HG03280 (cell line): ENCODE results near the gene ZNF236.

Source experiments
- ATAC-seq: cut with Tn5 transposase; IDR thresholded peaks from one replicate; pipeline ENCODE4 v1.9.1; 2021; ENCODE audit warnings: mild to moderate bottlenecking, moderate library complexity; ENCODE audit not compliant: unreplicated experiment

The ZNF236 gene

DNA sequence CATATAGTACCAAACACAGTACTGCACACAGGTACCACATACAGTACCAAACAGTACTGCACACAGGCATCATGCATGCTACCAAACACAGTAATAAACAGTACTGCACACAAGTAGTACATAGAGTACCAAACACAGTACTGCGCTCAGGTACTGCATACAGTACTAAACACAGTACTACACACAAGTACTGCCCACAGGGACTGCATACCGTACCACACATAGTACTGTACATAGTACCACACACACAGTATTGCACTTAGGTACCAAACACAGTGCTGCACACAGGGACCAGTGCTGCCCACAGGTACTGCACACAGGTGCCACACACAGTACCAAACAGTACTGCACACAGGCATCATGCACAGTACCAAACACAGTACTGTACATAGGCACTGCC, 74.9 kb downstream of the ZNF236 start:
- ATAC-seq, result no peak

DNA sequence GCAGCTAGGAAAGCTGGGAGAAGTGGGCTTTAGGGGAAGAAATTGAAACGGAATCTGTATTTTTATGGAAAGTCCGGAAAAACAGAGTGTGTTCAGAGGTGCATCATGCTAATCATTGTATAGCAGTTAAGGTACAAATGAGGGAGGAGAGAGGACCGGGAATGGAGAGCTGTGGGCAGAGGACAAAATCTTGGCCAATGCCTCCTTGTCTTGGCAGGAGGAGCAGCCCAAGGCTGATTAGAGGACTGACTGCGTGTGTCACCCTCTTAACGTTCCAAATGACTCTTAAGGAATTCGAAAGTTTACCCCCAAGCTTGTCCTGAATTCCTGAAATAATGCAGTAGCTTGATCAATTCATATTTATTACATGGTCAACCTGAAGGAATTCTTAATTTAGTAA, 81.0 kb downstream of the ZNF236 start:
- ATAC-seq, result no peak

DNA sequence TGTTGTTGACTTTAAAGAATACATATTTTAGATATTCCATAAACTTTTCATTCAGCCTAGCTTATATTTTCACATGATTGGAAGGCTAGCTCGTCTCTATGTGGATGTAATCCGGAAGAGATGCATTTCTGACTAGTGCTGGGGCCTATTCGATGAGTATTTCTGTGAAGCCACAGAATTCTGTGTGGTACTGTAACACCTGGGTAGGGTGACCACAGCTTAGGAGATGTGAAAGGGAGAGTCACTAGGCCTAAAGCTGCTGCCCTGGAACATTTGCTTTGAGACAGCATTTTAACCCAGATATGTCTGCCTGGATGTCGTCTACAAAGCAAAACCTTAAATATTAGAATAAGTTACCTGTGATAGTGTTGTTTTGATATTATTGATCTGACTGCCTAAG, 83.5 kb downstream of the ZNF236 start:
- ATAC-seq, result no peak

DNA sequence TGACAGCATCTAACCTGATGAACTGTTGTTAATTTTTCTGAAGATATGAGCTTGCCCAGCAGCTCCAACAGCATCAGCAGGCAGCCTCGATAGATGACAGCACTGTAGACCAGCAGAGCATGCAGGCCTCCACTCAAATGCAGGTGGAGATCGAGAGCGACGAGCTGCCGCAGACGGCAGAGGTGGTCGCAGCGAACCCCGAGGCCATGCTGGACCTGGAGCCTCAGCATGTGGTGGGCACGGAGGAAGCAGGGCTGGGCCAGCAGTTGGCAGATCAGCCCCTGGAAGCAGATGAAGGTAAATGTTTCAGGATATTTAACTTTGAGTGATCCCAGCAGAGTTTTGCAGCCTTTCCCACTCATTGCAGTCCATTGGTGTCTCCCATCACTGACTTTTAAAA, 85.9 kb downstream of the ZNF236 start:
- ATAC-seq, result no peak

DNA sequence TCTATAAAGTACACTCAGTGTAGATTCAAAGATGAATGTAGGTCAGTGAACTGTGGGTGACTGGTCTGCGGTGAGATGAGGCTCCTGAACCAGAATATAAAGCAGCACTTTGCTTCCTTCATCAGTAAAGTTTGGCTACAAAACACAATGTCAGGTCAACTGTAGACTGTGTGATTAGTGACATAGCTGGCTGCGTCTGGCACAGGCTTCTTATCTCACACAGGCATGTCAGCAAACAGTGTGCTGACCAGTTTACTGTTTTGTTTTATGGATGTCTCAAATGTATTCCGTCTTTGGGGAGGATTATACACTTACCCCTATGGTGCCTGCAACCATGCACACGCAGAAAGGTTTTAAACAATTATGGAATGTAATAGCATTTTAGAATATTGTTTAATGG, 87.1 kb downstream of the ZNF236 start:
- no peak for ATAC-seq

DNA sequence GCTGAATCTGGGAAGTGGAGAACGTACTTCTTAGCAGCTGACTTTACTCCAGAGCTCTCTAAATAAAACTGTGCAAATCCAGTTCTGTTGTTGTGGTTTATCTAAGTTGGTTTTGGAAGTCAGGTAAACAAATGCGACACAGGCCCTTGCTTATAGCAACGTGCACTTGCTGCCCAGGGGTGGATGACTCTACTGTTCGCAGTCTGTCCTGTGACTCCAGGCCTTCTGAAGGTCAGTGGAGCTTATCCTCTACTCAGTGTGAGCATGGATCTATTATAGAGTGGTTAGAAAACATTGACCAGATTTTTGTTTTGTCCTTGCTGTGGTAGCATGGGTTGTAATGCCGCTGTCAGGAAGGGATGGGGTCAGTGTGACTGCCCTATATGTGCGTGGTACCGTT, 89.1 kb downstream of the ZNF236 start:
- no peak for ATAC-seq

DNA sequence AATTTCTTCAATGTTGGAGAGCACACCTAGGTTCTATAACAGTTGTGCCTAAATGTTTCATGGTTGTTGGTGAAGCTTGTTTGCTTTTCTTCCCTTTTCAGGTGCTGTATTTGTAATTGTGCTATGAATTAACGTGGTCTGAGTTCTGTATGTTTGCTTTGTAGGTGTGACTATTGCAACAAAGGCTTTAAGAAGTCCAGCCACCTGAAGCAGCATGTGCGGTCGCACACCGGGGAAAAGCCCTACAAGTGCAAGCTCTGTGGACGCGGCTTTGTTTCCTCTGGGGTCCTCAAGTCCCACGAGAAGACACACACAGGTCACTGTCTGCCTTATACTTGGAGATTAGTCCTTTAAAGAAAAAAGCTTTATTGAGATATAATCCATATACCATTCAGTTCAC, 91.2 kb downstream of the ZNF236 start:
- no peak for ATAC-seq

DNA sequence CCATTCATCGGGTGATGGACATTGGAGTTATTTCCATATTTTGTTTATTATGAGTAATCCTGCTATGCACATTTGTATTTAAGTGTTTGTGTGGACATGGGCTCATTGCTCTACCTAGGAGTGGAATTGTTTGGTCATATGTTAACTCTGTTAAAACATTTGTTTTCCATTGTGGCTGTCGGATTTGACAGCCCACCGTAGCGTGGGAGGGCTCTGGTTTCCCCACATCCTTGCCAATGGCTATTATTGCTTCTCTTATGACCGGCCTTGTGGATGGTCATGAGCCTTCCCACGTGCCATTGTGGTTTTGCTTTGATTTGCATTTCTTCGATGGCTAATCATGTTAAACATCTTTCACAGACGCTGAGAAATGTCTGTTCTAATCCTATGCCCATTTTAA, 92.0 kb downstream of the ZNF236 start:
- no peak for ATAC-seq

DNA sequence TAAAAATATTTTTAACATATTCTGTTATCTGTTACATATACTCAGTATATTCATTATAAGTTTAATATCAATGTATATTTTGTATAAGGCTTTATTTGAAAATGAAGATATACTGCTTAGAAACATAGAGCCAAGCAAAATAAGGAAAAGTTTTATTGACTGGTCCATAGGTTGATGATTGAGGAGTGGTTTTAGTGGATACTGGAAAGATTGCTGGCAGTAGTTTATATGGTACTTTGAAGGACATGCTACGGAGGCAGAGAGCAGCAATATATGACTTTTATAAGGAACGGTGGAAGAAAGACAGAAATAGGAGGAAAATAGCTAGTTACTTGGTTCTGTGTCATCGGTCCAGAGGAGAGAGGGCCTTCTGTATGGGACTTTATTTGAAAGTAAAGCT, 92.4 kb downstream of the ZNF236 start:
- no peak for ATAC-seq

DNA sequence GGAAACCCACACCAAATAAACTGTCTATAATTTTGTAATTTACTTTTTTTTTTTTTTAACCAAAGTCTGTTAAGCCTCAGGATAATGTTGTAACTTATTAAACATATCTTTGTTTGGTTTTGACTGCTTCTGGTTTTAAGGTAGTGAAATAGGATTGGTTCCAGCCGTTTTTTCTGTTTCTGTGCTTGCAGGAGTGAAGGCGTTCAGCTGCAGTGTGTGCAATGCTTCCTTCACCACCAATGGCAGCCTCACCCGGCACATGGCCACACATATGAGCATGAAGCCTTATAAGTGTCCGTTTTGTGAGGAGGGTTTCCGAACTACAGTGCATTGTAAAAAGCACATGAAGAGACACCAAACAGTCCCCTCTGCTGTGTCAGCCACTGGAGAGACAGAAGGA, 93.1 kb downstream of the ZNF236 start:
- ATAC-seq, result no peak

DNA sequence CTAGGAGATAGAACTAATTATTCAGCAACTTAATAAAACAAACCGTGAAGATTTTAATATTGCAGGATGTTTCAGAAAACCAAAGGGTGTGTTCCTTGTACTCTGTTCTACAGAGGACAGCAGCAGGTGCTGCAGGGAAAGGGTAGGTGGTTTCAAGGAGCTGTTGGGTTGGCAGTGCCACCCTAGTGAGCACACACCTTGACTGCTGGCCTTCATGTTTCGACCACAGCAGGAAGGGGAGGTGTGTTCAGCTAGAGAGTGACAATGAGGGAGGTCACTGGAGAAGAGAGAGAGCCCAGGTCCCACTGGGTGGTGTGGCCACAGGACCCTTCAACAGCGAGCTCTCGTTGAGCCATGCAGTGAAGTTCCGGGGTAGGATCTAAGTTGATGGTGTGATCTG, 98.6 kb downstream of the ZNF236 start:
- no peak for ATAC-seq

DNA sequence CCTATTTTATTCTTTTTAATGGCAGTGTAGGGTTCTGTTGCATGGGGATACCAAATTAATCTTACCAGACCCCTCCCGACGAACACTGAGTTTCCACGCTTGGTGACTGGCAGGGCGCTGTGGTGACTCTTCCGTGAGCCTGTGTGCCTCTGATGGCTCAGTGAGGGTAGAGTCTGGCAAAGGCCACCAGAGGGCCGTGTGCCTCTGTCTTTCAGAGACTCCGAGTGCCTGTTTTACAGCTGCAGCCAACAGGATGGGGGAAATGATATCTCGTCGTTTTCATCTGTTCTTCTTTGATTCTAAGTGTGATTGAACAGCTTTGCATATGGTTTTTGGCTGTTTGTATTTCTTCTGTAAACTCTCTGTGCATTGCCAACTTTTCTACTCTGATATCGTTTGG, 99.8 kb downstream of the ZNF236 start:
- ATAC-seq, result peak; percentile 99

DNA sequence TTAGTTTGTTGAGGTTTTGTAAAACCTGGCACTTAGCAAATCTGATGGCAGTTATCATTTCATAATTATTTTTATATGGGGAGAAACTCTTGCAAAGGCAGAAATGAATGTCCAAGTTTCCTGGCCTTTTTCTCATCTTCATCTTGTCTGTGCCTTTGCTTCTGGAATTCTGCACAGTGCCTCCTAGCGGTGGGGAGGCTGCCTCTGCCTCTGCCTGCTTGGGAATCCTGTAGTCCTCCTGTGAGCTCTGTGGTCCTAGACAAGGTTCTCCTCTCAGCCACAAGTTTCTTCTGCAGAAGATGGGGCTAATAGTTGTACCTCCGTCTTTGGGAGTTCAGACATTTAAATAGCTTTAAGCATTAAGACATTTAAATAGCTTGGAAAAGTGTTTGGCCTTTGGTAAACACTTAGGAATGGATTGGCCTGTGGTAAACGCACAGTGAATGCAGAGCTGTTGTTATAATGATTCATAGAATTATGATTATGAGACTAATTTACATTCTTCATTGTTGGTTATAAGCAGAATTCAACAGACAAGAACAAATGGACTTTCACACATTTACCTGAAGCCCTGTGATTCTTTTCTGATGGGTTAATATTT, 101.2 kb downstream of the ZNF236 start:
- ATAC-seq, result no peak

DNA sequence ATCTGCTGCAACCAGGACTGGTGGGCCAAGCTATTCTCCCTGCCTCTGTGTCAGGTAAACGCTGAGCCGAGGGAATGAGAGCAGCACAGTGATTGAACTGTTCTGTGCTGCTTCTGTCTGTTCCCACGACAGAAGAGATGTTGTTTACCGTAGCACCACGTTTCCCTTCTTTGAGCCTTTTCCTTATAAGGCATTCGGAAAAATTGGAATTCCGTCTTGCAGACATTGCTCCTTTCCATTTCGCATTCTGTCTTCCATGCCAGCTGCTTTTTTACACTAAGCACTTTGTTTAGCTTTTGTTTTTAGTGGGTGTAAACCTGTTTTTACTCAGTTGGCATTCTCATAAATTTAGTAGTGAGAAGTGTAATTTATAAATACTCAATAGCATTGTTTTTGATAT, 103.1 kb downstream of the ZNF236 start:
- ATAC-seq, result no peak

DNA sequence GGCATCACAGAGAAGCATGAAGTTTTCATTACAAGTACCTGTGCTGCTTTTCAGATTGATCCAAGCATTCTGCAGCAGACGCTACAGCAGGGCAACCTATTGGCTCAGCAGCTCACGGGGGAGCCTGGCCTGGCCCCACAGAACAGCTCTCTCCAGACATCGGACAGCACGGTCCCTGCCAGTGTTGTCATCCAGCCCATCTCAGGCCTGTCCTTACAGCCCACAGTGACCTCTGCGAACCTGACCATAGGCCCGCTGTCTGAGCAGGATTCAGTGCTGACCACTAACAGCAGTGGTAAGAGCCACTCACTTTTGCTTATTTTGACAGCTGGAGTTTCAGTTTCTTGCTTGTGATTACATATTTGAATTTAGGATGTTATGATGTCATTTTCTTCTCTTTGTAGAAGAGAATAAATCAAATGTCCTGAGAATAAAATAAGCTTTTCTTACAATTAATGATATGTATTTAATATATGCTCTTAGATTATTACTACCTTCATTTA, 104.9 kb downstream of the ZNF236 start:
- no peak for ATAC-seq

DNA sequence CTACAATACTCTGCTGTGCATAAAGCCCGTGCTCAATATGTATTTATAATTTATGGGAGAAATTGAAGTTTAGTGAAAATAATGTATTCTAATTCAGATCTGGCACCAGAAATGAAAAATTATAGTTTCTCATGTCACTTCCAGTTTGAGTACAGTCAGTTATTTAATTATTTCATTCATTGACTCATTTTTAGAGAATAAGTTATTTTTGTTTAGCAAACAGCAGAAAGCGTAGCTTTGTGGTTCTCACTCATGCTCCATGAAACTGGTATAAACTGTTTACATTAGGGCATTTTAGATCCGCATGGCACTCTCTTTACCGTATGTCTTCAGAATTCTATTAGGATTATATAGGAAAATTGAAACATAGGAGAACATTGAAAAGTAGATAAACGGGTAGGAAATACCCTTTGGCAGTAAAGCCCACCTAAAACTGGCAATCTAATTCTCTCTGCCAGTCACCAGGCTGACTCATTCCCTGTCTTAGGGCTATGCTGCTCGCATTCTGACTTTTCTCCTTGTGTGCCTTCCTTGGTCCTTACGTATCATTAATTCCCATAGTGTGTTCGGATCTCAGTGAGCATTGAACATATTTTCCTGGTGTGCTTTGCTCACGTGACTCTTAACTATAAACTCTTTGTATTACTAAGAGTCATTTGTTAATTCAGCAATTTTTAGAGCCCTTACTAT, 106.0 kb downstream of the ZNF236 start:
- ATAC-seq, result no peak

DNA sequence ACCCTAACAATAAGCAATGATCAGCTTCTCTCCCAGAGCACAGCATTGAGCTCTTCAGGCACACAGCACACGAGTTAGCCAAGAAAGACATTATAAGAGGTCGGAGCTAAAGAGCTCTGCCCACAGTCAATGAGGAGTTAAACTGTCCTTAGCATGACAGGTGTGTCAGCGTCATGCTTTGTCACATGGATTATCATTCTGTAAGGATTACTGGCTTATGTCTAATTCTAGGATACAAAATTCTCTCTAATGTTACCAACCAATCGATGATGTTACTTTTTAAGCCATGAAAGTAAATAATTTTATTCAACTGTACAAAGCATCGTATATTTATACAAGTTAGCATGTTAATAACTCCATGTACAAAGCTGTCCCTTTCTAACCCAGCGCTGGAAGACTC, 108.8 kb downstream of the ZNF236 start:
- ATAC-seq, result no peak

DNA sequence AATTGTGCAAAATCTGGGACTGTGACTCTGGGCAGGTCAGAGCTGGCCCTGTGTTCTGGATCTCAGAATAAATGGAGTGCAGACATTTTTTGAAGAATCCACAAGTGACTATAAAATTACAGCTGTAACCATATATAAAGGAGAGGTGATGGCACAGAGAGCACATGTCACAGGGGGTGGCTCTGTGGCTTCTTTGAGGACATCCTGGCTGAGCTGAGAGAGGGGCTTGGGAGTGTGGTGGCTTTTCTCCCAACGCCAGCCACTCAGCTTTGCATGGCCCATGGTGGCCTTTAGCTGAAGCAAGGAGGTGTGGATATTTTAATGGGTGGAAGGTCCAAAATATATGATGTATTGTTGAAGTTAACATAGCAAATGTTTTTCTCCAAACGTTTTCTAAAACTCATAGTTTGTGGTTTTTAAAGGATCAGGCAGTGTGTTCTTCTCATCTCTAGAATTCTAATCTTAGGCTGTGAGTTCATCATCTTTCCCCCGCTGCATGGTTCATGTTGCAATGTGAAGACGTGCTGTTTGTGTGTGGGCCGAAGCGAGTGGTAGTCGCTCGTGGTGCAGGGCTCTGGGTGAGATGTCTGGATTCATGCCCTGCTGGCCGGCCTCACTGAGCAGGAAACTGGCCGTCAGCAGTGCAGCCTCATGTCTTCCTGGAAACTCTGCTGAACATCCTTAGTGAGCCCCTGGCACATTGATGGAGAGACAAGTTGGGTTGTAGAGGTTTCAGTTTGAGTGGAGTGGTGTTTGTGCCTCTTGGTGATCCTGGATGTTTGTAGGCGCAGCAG, 109.9 kb downstream of the ZNF236 start:
- ATAC-seq, result no peak

DNA sequence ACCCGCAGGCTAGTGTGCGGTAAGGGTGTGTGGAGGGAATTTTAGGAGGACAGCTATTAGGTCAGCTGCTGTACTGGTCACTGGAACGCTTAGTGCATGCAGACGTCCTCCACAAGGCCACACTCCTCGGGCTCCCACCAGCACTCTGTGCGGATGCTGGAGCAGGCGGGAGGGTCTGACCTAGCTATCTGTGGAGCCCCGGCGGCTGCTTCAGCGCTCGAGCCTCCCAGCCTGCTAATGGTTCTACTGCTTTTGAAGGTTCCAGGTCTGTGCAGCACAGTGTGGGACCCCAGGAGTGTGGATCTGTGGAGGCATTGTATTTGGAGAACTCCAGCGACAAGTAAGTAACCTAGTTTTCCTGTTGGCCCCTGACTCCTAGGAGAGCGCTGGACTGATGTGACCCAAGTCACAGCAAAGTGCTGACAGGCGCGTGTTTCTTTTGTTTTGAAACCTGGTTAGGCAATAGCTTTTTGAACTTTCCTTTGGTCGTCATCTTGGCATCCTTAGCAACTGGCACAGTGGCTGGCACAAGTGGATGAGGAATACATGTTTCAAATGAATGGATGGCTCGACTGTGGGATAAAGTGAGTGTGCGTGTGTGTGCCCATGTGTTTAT, 113.5 kb downstream of the ZNF236 start:
- no peak for ATAC-seq

DNA sequence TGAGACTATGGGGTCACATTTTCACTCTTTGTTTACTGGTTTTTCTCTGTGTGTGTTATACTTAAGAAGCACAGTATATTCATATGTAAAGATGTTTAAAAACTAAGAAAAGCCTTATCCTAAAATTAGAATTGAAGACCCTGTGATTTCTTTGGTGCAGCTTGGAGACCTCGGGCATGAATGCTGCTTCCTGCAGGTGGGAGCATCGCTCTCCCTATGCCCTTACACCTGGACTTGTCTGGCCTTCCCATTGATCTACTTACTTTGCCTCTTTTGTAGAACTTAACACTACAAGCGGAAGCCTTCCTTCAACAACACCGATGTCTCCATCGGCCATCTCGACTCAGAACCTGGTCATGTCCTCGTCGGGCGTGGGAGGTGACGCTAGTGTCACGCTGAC, 114.5 kb downstream of the ZNF236 start:
- ATAC-seq, result no peak

DNA sequence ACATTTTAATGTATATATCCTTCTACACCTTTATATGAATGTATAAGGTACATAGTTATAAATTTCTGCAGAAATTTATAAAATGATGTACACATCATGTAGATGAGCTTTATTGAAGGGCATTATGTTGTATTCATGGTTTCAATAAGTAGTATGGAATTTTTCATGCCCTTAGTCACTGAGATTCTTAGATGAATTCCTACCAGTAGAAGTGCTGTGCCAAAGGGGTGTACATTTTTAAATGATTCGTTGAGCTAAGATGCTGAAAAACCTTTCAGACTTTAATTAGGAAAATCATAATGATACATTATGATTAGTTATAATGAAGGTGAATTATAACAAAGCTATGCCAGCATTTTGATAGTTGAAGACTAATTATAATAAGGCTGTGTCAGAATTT, 115.2 kb downstream of the ZNF236 start:
- ATAC-seq, result no peak

DNA sequence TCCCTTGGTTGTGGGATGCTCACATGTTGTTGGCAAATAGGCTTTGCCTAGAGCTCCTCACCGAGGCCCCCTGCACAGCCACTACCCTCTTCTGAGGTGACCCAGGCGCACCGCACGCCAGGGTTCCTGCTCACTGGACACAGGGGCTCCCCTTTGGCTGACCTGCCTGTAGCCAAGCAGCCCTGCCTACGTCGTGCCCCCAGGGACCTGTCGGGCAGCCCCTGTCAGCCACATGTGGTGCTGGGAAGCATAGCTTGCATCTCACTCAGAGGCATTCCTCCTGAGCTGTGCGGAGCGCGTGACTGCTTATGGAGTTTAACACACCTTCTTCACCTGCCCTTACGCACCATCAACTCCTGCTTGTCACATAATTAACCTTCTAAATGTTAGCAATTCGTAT, 116.3 kb downstream of the ZNF236 start:
- ATAC-seq, result no peak
